Kidney (tissue), 14 donors: ENCODE measurements around the gene SLC11A2. TPM values are rescaled to one million over a fixed set of nuclear protein-coding genes. Genes with fewer than 3 reads are reported as not detected.
A peak's percentile ranks its signal among the peaks of the same experiment; 100 is the strongest.

Experiments
- DNase-seq, 5 donors: peaks; one replicate each; pipeline ENCODE4 v3.0.0-alpha.2; 2013 to 2020
- FAIRE-seq: peaks from 2 replicates; lab custom pipeline; 2012; peaks lifted over from hg19 to GRCh38; lab: Jason Lieb, UNC
- H3K27ac ChIP-seq, 2 donors: one replicate each; pipeline ENCODE4 v1.7.0; 2013; ENCODE audit warnings: low read depth in 2 of 2, low read length in 2 of 2, inconsistent platforms in 1 of 2
- H3K27me3 ChIP-seq: one replicate; pipeline ENCODE4 v1.7.1; 2013; ENCODE audit warnings: low read length, inconsistent platforms; ENCODE audit not compliant: control insufficient read depth, insufficient read depth
- H3K36me3 ChIP-seq, 3 donors: one replicate each; pipeline versions ENCODE4 v1.7.0 to v1.7.1; 2013; ENCODE audit warnings: low read length in 3 of 3, control low read depth in 1 of 3, inconsistent platforms in 1 of 3; ENCODE audit not compliant: insufficient read depth in 3 of 3, control insufficient read depth in 2 of 3
- H3K4me1 ChIP-seq, 3 donors: one replicate each; pipeline versions ENCODE4 v1.7.0 to v1.7.1; 2013; ENCODE audit warnings: low read length in 3 of 3, inconsistent platforms in 1 of 3, low read depth in 1 of 3; ENCODE audit not compliant: control insufficient read depth in 2 of 3, insufficient read depth in 2 of 3
- H3K4me3 ChIP-seq, 3 donors: one replicate each; pipeline versions ENCODE4 v1.7.0 to v1.8.1; 2013; ENCODE audit warnings: low read length in 3 of 3, control low read depth in 1 of 3, inconsistent platforms in 1 of 3
- H3K9ac ChIP-seq, 3 donors: one replicate each; pipeline versions ENCODE4 v1.7.0 to v1.7.1; 2013; ENCODE audit warnings: low read length in 3 of 3, control low read depth in 1 of 3, inconsistent platforms in 1 of 3
- H3K9me3 ChIP-seq, 3 donors: one replicate each; pipeline versions ENCODE4 v1.7.0 to v1.7.1; 2013; ENCODE audit warnings: low read length in 3 of 3, control low read depth in 1 of 3, inconsistent platforms in 1 of 3; ENCODE audit not compliant: control insufficient read depth in 2 of 3, insufficient read depth in 1 of 3
- intact Hi-C: fragments of 100-400 bp; cut with DNase I; formaldehyde crosslinking; loops from one replicate; pipeline ENCODE4 v1.11.1; 2022
- polyA plus RNA-seq: library from polyadenylated mRNA; stranded (reverse); fragments of 350-450 nt; fragmentation: Illumina TruSeq; extraction: RNeasy Lipid Tissue Mini Kit (QIAGEN cat#74804); gene quantifications from one replicate; pipeline ENCODE4 v1.2.3, GENCODE V29; 2014; ENCODE audit warnings: low read depth, low replicate concordance; ENCODE audit not compliant: insufficient read depth
- total RNA-seq: library from RNA; stranded (reverse); fragmentation: NEBNext Ultra II Directional; extraction: Animal tissue kit (Norgen Biotek cat#: 25700); gene quantifications from one replicate; pipeline ENCODE4 v1.2.1, GENCODE V29; 2021
- TF ChIP-seq, protein P1 (sequence below): IDR thresholded peaks from 3 replicates; pipeline ENCODE4 v1.5.1; 2012; ENCODE audit warnings: mild to moderate bottlenecking, moderate library complexity, borderline replicate concordance; ENCODE audit not compliant: insufficient read depth; ENCODE audit errors: extremely low read depth
- donor health status: control.
- donor health status: control.
- donor health status: control.
- donor health status: control.
- donor health status: control.
- donor health status: DM: yes; HTN: yes; CAD: no.
- donor health status: Normal renal cell carcinoma (clear cell type).

The SLC11A2 gene
- total and polyA plus RNA-seq, 2 donors from 2014 or later = 22.3 to 90.2 TPM

DNA sequence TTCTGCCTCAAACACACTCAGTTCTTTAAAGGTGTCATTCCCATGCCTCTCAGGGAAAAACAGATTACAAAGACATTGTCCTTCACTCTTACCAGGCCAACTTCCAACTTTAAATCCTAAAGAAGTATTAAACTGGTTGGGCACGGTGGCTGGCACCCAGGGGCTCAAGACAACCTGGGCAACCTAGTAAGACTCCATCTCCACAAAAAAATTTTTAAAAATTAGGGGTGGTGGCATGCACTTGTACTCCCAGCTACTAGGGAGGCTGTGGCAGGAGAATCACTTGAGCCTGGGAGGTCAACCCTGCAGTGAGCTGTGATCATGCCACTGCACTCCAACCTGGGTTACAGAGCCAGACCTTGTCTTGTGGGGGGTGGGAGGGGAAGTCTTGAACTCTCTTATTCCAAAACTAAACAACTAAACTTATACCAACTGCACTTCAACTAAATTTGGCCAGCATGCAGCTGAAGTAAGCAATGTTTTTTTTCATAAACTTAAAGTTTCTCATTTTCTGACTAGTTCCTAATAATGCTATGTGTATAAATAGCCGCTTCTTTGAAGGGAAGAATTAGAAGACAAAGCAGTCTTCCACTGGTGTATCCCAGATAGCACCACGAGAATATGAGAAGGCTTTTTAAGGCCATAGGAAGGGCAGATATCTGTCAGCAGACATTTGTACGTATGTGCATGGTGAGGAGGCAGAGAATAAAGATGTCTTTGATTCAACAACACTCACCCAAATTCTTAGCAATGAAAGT is 2.4 kb downstream of the SLC11A2 start:
- H3K27ac ChIP-seq = peak overlapping the region; percentile 98
- H3K36me3 ChIP-seq = no peaks in the 10 kb centered on the region
- H3K9ac ChIP-seq = peak overlapping the region in 2 of 3 donors; percentile 54 to 94
- peaks cover 0 to 35% (median 9%) of the 10 kb centered on the region in 3 donors for H3K4me1 ChIP-seq
- no peaks in the 10 kb centered on the region for H3K9me3 ChIP-seq
- intact Hi-C loops = no loop called here
- H3K27me3 ChIP-seq = no peaks in the 10 kb centered on the region
- DNase-seq (no peak), FAIRE-seq (no peak)
- peak overlapping the region; percentile 71 to 82 (median 75) for H3K4me3 ChIP-seq
- TF ChIP-seq, protein P1, sequence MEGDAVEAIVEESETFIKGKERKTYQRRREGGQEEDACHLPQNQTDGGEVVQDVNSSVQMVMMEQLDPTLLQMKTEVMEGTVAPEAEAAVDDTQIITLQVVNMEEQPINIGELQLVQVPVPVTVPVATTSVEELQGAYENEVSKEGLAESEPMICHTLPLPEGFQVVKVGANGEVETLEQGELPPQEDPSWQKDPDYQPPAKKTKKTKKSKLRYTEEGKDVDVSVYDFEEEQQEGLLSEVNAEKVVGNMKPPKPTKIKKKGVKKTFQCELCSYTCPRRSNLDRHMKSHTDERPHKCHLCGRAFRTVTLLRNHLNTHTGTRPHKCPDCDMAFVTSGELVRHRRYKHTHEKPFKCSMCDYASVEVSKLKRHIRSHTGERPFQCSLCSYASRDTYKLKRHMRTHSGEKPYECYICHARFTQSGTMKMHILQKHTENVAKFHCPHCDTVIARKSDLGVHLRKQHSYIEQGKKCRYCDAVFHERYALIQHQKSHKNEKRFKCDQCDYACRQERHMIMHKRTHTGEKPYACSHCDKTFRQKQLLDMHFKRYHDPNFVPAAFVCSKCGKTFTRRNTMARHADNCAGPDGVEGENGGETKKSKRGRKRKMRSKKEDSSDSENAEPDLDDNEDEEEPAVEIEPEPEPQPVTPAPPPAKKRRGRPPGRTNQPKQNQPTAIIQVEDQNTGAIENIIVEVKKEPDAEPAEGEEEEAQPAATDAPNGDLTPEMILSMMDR = no peak

DNA sequence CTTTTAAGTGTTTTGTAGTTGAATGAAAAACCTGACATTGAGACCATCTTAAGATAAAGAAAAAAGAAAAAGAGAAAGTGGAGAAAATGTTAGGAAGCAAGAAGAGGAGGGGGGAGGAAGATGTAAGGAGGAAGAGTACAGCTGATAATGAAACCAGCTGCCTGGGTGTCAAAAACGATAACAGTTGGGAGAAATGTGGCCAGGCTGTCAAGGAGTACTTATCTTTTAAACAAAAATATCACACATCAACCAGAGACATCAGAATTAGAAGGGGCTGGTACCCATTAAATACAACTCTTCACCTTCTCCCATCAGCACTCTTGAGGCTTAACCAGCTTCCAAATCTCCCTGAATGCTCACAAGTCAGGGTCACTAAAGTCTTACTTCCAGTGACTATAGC is 4.5 kb downstream of the SLC11A2 start:
- FAIRE-seq (no peak), DNase-seq (no peak)
- Histone ChIP-seq H3K9ac (peak overlapping the region in 1 of 3 donors; percentile 56), H3K9me3 (no peaks in the 10 kb centered on the region), H3K27ac (peak overlapping the region; percentile 8 to 49), H3K36me3 (no peaks in the 10 kb centered on the region), H3K4me1 (peaks cover 0 to 31% (median 15%) of the 10 kb centered on the region in 3 donors), H3K27me3 (no peaks in the 10 kb centered on the region), H3K4me3 (no peak overlapping the region)
- intact Hi-C loops = no loop called here
- TF ChIP-seq, protein P1 = no peak

DNA sequence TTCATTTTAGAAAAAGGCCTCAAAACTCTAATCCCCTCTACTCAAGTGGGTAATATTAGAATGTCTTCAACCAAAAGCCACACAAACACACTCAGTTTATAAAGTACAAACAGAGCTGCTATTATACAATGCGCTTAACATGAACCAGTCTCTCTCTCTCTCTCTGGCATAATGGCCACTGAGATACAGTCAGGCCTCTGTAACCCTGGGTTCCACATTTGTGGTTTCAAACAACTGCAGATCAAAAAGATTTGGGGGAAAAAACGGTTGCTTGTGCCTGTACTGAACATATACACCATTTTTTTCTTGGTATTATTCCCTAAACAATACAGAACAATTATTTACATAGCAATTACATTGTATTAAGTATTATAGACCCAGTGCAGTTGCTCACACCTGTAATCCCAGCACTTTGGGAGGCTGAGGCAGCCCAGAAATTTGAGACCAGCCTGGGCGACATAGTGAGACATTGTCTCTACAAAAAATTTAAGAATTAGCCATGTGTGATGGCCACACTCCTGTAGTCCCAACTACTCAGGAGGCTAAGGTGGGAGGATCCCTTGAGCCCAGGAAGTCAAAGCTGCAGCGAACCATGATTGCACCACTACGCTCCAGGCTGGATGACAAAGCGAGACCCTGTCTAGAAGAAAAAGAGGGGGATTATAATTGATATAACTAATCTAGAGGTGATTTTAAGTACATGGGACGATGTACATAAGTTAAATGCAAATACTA is 5.6 kb downstream of the SLC11A2 start:
- no peak overlapping the region for H3K27ac ChIP-seq
- H3K4me1 ChIP-seq = peaks cover 0 to 31% (median 15%) of the 10 kb centered on the region in 3 donors
- no peaks in the 10 kb centered on the region for H3K27me3 ChIP-seq
- no peak overlapping the region for H3K4me3 ChIP-seq
- FAIRE-seq (no peak), DNase-seq (peak in 1 of 5 donors; percentile 38)
- no peaks in the 10 kb centered on the region for H3K36me3 ChIP-seq
- TF ChIP-seq, protein P1 = no peak
- intact Hi-C loops = no loop called here
- no peaks in the 10 kb centered on the region for H3K9me3 ChIP-seq
- H3K9ac ChIP-seq = no peak overlapping the region
